A549 (cell line): Measurements from ENCODE around the gene ZNF467. TPM values are rescaled to one million over a fixed set of nuclear protein-coding genes. Genes with fewer than 3 reads are reported as not detected.

Source experiments
- ATAC-seq, 2 experiments: fragments of 200-7000 bp in 1 of 2; fragments of >200 bp in 1 of 2; cut with Nextera tagmentation in 1 of 2; cut with Tn5 transposase in 1 of 2; 3 replicates each; pipeline versions ENCODE4 v1.8.0 to v1.9.1; 2018 to 2020; ENCODE audit warnings: mild to moderate bottlenecking in 1 of 2, moderate library complexity in 1 of 2
- CTCF ChIA-PET: fragments of 300-600 bp; sonication (Branson Sonifier 250); formaldehyde crosslinking; extraction: SDS; loops from one replicate; lab custom pipeline; 2021; ENCODE audit warnings: antibody characterized with exemption, inconsistent platforms; lab: Yijun Ruan, JAX
- POLR2A ChIA-PET: fragments of 350-600 bp; formaldehyde crosslinking; extraction: SDS; loops from one replicate; lab custom pipeline; 2021; ENCODE audit warnings: antibody characterized with exemption, inconsistent platforms; lab: Yijun Ruan, JAX
- DNase-seq, 2 experiments: peaks; one replicate each; pipeline versions ENCODE4 v3.0.0 to v3.0.0-alpha.2; 2011 to 2016; ENCODE audit warnings: low read depth in 1 of 2, low spot score in 1 of 2
- FAIRE-seq: peaks from 2 replicates; lab custom pipeline; 2011; peaks lifted over from hg19 to GRCh38; lab: Jason Lieb, UNC
- H3K27ac ChIP-seq, 2 experiments: fragments of >200 bp; sonication (Bioruptor Twin); formaldehyde crosslinking; 3 replicates each; pipeline ENCODE4 v1.5.1; 2016 to 2017
- H3K4me1 ChIP-seq: fragments of >200 bp; sonication (Bioruptor Twin); formaldehyde crosslinking; 3 replicates; pipeline ENCODE4 v1.6.1; 2016
- H3K4me2 ChIP-seq: fragments of >200 bp; sonication (Bioruptor Twin); formaldehyde crosslinking; 3 replicates; pipeline ENCODE4 v1.6.1; 2016
- H3K4me3 ChIP-seq: fragments of >200 bp; sonication (Bioruptor Twin); formaldehyde crosslinking; 3 replicates; pipeline ENCODE4 v1.5.1; 2016
- H3K9me3 ChIP-seq: fragments of >200 bp; sonication (Bioruptor Twin); formaldehyde crosslinking; 3 replicates; pipeline ENCODE4 v1.6.1; 2016
- ATOH8 ChIP-seq: fragments of 250-450 bp; sonication (Bioruptor Pico); IDR thresholded peaks from 2 replicates; pipeline ENCODE4 v1.5.0; 2020; ENCODE audit warnings: low read depth, mild to moderate bottlenecking, moderate library complexity
- BCL3 ChIP-seq: fragments of >200 bp; sonication (Bioruptor Twin); formaldehyde crosslinking; IDR thresholded peaks from 3 replicates; pipeline ENCODE4 v1.6.1; 2016
- CBX2 ChIP-seq: fragments of 200-600 bp; sonication (generic); IDR thresholded peaks from 2 replicates; pipeline ENCODE4 v1.6.1; 2016; ENCODE audit warnings: low read depth, mild to moderate bottlenecking, borderline replicate concordance
- CBX8 ChIP-seq: fragments of 200-600 bp; sonication (generic); IDR thresholded peaks from 2 replicates; pipeline ENCODE4 v1.6.1; 2016
- CHD2 ChIP-seq: fragments of 150-350 bp; IDR thresholded peaks from 2 replicates; pipeline ENCODE4 v1.6.1; 2014; ENCODE audit warnings: low read length; ENCODE audit not compliant: partially characterized antibody
- EHMT2 ChIP-seq: fragments of 200-600 bp; sonication (generic); IDR thresholded peaks from 2 replicates; pipeline ENCODE4 v1.6.1; 2016; ENCODE audit warnings: antibody characterized with exemption, low read depth, mild to moderate bottlenecking, moderate library complexity
- FOSL2 ChIP-seq, 2 experiments: fragments of 450-650 bp in 1 of 2; fragments of >200 bp in 1 of 2; sonication (Bioruptor Twin) in 1 of 2; formaldehyde crosslinking; IDR thresholded peaks; 2 replicates each; pipeline versions ENCODE4 v1.5.0 to v1.6.1; 2016 to 2020; ENCODE audit warnings: mild to moderate bottlenecking in 1 of 2, moderate library complexity in 1 of 2
- GATA3 ChIP-seq: IDR thresholded peaks from 2 replicates; pipeline ENCODE4 v1.6.1; 2012; ENCODE audit warnings: borderline replicate concordance
- HOXA7 ChIP-seq: fragments of 250-450 bp; sonication (Bioruptor Pico); IDR thresholded peaks from 2 replicates; pipeline ENCODE4 v1.5.0; 2020; ENCODE audit warnings: mild to moderate bottlenecking, moderate library complexity
- MAFK ChIP-seq: fragments of 450-650 bp; IDR thresholded peaks from 2 replicates; pipeline ENCODE4 v1.6.1; 2014; ENCODE audit not compliant: partially characterized antibody
- MAZ ChIP-seq: fragments of 150-350 bp; IDR thresholded peaks from 2 replicates; pipeline ENCODE4 v1.6.1; 2014; ENCODE audit warnings: antibody characterized with exemption, low read depth, low read length, borderline replicate concordance
- NFE2L2 ChIP-seq: fragments of 150-350 bp; conservative IDR thresholded peaks from 2 replicates; pipeline ENCODE4 v1.6.1; 2014; ENCODE audit warnings: low read length
- NPAS2 ChIP-seq: fragments of 250-450 bp; sonication (Bioruptor Pico); IDR thresholded peaks from 2 replicates; pipeline ENCODE4 v1.8.0; 2022; ENCODE audit warnings: mild to moderate bottlenecking, moderate library complexity, borderline replicate concordance
- PBX3 ChIP-seq: IDR thresholded peaks from 2 replicates; pipeline ENCODE4 v1.6.1; 2012
- POLR2A ChIP-seq: IDR thresholded peaks from 2 replicates; pipeline ENCODE4 v1.6.1; 2012; ENCODE audit warnings: mild to moderate bottlenecking, low read length
- RAD21 ChIP-seq, 2 experiments: fragments of >200 bp in 1 of 2; sonication (Bioruptor Twin) in 1 of 2; formaldehyde crosslinking in 1 of 2; IDR thresholded peaks in 1 of 2; conservative IDR thresholded peaks in 1 of 2; 2 replicates in 1 of 2; 3 replicates in 1 of 2; pipeline ENCODE4 v1.6.1; 2012 to 2018; ENCODE audit warnings: inconsistent platforms in 1 of 2
- RFX5 ChIP-seq: fragments of 450-650 bp; IDR thresholded peaks from 2 replicates; pipeline ENCODE4 v1.7.1; 2014; ENCODE audit warnings: antibody characterized with exemption, mild to moderate bottlenecking, moderate library complexity
- RNF2 ChIP-seq: fragments of 200-600 bp; sonication (generic); IDR thresholded peaks from 2 replicates; pipeline ENCODE4 v1.6.1; 2016; ENCODE audit warnings: low read depth, mild to moderate bottlenecking, antibody characterized with exemption, moderate library complexity, borderline replicate concordance
- SMC3 ChIP-seq: fragments of >200 bp; sonication (Bioruptor Twin); formaldehyde crosslinking; IDR thresholded peaks from 3 replicates; pipeline ENCODE4 v1.6.1; 2018; ENCODE audit warnings: inconsistent platforms
- TFCP2L1 ChIP-seq: fragments of 250-450 bp; sonication (Bioruptor Pico); IDR thresholded peaks from 2 replicates; pipeline ENCODE4 v1.5.0; 2021; ENCODE audit warnings: mild to moderate bottlenecking
- USF2 ChIP-seq: fragments of 450-650 bp; IDR thresholded peaks from 2 replicates; pipeline ENCODE4 v1.6.1; 2014; ENCODE audit warnings: antibody characterized with exemption
- ZC3H11A ChIP-seq: fragments of 450-650 bp; IDR thresholded peaks from 2 replicates; pipeline ENCODE4 v1.6.1; 2014; ENCODE audit warnings: antibody characterized with exemption, mild to moderate bottlenecking
- ZFP36 ChIP-seq: fragments of 450-650 bp; IDR thresholded peaks from 2 replicates; pipeline ENCODE4 v1.6.1; 2014; ENCODE audit warnings: borderline replicate concordance; ENCODE audit not compliant: partially characterized antibody
- ZNF302 ChIP-seq: fragments of 250-450 bp; sonication (Bioruptor Pico); IDR thresholded peaks from 2 replicates; pipeline ENCODE4 v1.9.0; 2021; ENCODE audit warnings: inconsistent platforms, mild to moderate bottlenecking, moderate library complexity
- WGBS: methylation state at CpG from one replicate; pipeline ENCODE4 v1.1.6; 2017; ENCODE audit errors: missing lambda C conversion rate; 5-methylcytosine and 5-hydroxymethylcytosine counted together
- polyA plus RNA-seq, 4 experiments: library from polyadenylated mRNA; depleted of rRNA in 3 of 4; stranded (reverse); fragments of >200 nt; fragmentation: RNase III in 1 of 4; extraction: RNeasy Plus Mini Kit Qiagen cat#74134 plus additional on column Dnase treatment in 1 of 4; gene quantifications; 2 replicates in 3 of 4; 3 replicates in 1 of 4; pipeline ENCODE4 v1.2.3, GENCODE V29; 2011 to 2017
- TF ChIP-seq, protein P1 (sequence below): fragments of 150-350 bp; IDR thresholded peaks from 2 replicates; pipeline ENCODE4 v1.6.1; 2014; ENCODE audit warnings: low read depth, mild to moderate bottlenecking, low read length
- TF ChIP-seq, protein P2 (sequence below): IDR thresholded peaks from 2 replicates; pipeline ENCODE4 v1.6.1; 2012

Gene ZNF467
- polyA plus RNA-seq, 2 of the 4 experiments (the other 2 are of a cell fraction): 3.1 to 3.3 TPM

- H3K4me1 ChIP-seq: 0 out of 3 replicates have a peak, but pooled peaks cover 5% of the 10 kb centered on the region
- ATAC-seq (no peak), FAIRE-seq (no peak), DNase-seq (no peak)
- 77% methylated on average over 9 of the region's 9 CpGs for WGBS
- no peaks in the 10 kb centered on the region for H3K9me3 ChIP-seq
- H3K4me3 ChIP-seq: no peak overlapping the region
- H3K4me2 ChIP-seq: no peak overlapping the region
- H3K27ac ChIP-seq: no peak overlapping the region
- TF ChIP-seq ZNF302 (no peak), RAD21 (conservative IDR thresholded peaks at IDR 0.05 in 1 of 2, IDR thresholded peaks at IDR 0.05 in 1 of 2) (no peak), USF2 (no peak), MAFK (no peak), POLR2A (no peak), CBX8 (no peak), ZFP36 (no peak), TFCP2L1 (CRISPR knock-in tag) (no peak), MAZ (no peak), GATA3 (no peak), EHMT2 (no peak), ATOH8 (CRISPR knock-in tag) (no peak), ZC3H11A (no peak), CHD2 (no peak), RNF2 (no peak), RFX5 (no peak)
- TF ChIP-seq, protein P1, sequence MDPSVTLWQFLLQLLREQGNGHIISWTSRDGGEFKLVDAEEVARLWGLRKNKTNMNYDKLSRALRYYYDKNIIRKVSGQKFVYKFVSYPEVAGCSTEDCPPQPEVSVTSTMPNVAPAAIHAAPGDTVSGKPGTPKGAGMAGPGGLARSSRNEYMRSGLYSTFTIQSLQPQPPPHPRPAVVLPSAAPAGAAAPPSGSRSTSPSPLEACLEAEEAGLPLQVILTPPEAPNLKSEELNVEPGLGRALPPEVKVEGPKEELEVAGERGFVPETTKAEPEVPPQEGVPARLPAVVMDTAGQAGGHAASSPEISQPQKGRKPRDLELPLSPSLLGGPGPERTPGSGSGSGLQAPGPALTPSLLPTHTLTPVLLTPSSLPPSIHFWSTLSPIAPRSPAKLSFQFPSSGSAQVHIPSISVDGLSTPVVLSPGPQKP: no peak
- TF ChIP-seq, protein P2, sequence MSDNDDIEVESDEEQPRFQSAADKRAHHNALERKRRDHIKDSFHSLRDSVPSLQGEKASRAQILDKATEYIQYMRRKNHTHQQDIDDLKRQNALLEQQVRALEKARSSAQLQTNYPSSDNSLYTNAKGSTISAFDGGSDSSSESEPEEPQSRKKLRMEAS: no peak
- ChIA-PET POLR2A (no interaction called here), CTCF (interaction anchor here (0.9 to 3.7 kb wide), 6 partner anchors 10 to 88 kb away, joined by 3 to 41 read pairs (median 4); no protein-coding TSS in a partner anchor)
Measured at GRCh38 chr7:149750122-149750845, 23.1 kb downstream of the ZNF467 start.

- FAIRE-seq (no peak), ATAC-seq (peak in 1 of 2 experiments; percentile 58; a peak in 4 of 6 replicates), DNase-seq (peak in 1 of 2 experiments; percentile 19)
- no peak overlapping the region for H3K4me3 ChIP-seq
- ChIA-PET POLR2A (no interaction called here), CTCF (interaction anchor here (0.7 to 1.9 kb wide), 7 partner anchors 24 to 136 kb away, joined by 3 to 6 read pairs (median 4); no protein-coding TSS in a partner anchor)
- H3K9me3 ChIP-seq: no peaks in the 10 kb centered on the region
- TF ChIP-seq CBX8 (no peak), NPAS2 (no peak), HOXA7 (CRISPR knock-in tag) (no peak), FOSL2 (IDR thresholded peaks at IDR 0.05) (no peak), FOSL2 (CRISPR knock-in tag; IDR thresholded peaks at IDR 0.05) (no peak), SMC3 (no peak), ZNF302 (no peak), PBX3 (no peak), GATA3 (no peak), ATOH8 (CRISPR knock-in tag) (no peak), NFE2L2 (no peak), BCL3 (no peak), EHMT2 (no peak), CBX2 (no peak)
- TF ChIP-seq, protein P1: no peak
- 53% methylated on average over 9 of the region's 9 CpGs for WGBS
- H3K4me1 ChIP-seq: 0 out of 3 replicates have a peak, but pooled peaks cover 5% of the 10 kb centered on the region
- H3K4me2 ChIP-seq: peak overlapping the region; percentile 30; the same call in 1 of the 3 replicates
- H3K27ac ChIP-seq: no peak overlapping the region
Measured at GRCh38 chr7:149748076-149748874, 25.1 kb downstream of the ZNF467 start.
